B cell (primary cell): ENCODE data around the gene HBZ.

Source experiments
- EZH2 ChIP-seq: IDR thresholded peaks from 2 replicates; pipeline ENCODE4 v1.6.1; 2012; ENCODE audit warnings: borderline replicate concordance, low read depth, mild to moderate bottlenecking, moderate library complexity, low read length; ENCODE audit not compliant: insufficient read depth, poor library complexity, severe bottlenecking
- TF ChIP-seq, protein P1 (sequence below): fragments of 200-600 bp; IDR thresholded peaks from one replicate; pipeline ENCODE4 v1.8.0; 2022; ENCODE audit warnings: antibody characterized with exemption, mild to moderate bottlenecking

- TF ChIP-seq, protein P1, sequence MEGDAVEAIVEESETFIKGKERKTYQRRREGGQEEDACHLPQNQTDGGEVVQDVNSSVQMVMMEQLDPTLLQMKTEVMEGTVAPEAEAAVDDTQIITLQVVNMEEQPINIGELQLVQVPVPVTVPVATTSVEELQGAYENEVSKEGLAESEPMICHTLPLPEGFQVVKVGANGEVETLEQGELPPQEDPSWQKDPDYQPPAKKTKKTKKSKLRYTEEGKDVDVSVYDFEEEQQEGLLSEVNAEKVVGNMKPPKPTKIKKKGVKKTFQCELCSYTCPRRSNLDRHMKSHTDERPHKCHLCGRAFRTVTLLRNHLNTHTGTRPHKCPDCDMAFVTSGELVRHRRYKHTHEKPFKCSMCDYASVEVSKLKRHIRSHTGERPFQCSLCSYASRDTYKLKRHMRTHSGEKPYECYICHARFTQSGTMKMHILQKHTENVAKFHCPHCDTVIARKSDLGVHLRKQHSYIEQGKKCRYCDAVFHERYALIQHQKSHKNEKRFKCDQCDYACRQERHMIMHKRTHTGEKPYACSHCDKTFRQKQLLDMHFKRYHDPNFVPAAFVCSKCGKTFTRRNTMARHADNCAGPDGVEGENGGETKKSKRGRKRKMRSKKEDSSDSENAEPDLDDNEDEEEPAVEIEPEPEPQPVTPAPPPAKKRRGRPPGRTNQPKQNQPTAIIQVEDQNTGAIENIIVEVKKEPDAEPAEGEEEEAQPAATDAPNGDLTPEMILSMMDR: no peak
- no peak for TF ChIP-seq EZH2
Measured at GRCh38 chr16:104928-105327, 47.5 kb upstream of the HBZ start.
